K562 (cell line): ENCODE results near the gene PET100. TPM values are rescaled to one million over a fixed set of nuclear protein-coding genes. Genes with fewer than 3 reads are reported as not detected.

ENCODE experiments used
- HDAC3 ChIP-seq: fragments of 450-650 bp; IDR thresholded peaks from 2 replicates; pipeline ENCODE4 v1.6.1; 2018; ENCODE audit warnings: borderline replicate concordance, mild to moderate bottlenecking, moderate library complexity; ENCODE audit not compliant: partially characterized antibody
- MEF2D ChIP-seq: conservative IDR thresholded peaks from 2 replicates; pipeline ENCODE4 v1.6.1; 2016; ENCODE audit warnings: low read depth, missing genetic modification characterization, missing compliant biosample characterization
- SMARCC2 ChIP-seq: fragments of 450-650 bp; IDR thresholded peaks from 2 replicates; pipeline ENCODE4 v1.6.1; 2017; ENCODE audit warnings: antibody characterized with exemption, moderate library complexity, mild to moderate bottlenecking, low read depth
- polyA plus RNA-seq, 8 experiments: library from polyadenylated mRNA; depleted of rRNA in 4 of 8; stranded (reverse) in 5 of 8; unstranded in 3 of 8; fragments of >200 nt; fragmentation: Nextera tagmentation in 2 of 8; fragmentation: Illumina TruSeq in 1 of 8; extraction: Ambion mirVana in 2 of 8; extraction: Trizol in 1 of 8; gene quantifications; 2 replicates each; pipeline versions ENCODE4 v1.2.1 to v1.2.3, GENCODE V29; 2011 to 2014; ENCODE audit warnings: inconsistent platforms in 1 of 8, missing spikeins in 1 of 8
- total RNA-seq, 7 experiments: library from RNA; depleted of rRNA in 6 of 7; stranded (reverse); fragments of >200 nt in 6 of 7; fragmentation: Illumina TruSeq in 2 of 7; extraction: Trizol in 2 of 7; gene quantifications; 2 replicates each; pipeline versions ENCODE4 v1.2.1 to v1.2.3, GENCODE V29; 2011 to 2021; ENCODE audit warnings: low replicate concordance in 1 of 7
- TF ChIP-seq, protein P1 (sequence below), 2 experiments: fragments of 450-650 bp; conservative IDR thresholded peaks; 2 replicates each; pipeline ENCODE4 v1.6.1; 2017; ENCODE audit warnings: mild to moderate bottlenecking in 2 of 2, moderate library complexity in 2 of 2
- TF ChIP-seq, protein P2 (sequence below): fragments of 450-650 bp; IDR thresholded peaks from 2 replicates; pipeline ENCODE4 v1.6.1; 2016

PET100 gene
- total and polyA plus RNA-seq, 9 of the 15 experiments (the other 6 are each of a cell fraction or from before 2014, with no cell fraction given) = 62.3 to 351 (median 98.3) TPM

DNA sequence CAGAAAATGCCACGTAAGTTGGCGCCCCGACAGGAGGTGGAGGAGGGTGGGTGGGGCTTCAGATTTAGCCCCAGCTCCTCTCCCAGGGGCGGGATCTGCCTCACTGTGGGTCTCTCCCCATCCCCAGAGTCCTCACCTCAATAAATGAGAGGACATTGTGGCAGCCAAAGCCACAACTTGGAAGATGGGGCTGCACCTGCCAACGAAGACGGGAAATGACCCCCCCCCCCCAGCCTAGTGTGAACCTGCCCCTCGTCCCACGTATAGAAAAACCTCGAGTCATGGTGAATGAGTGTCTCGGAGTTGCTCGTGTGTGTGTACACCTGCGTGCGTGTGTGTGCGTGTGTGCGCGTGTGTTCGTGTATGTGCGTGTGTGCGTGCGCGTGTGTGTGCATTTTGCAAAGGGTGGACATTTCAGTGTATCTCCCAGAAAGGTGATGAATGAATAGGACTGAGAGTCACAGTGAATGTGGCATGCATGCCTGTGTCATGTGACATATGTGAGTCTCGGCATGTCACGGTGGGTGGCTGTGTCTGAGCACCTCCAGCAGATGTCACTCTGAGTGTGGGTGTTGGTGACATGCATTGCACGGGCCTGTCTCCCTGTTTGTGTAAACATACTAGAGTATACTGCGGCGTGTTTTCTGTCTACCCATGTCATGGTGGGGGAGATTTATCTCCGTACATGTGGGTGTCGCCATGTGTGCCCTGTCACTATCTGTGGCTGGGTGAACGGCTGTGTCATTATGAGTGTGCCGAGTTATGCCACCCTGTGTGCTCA is 49.6 kb downstream of the PET100 start (continued):
- TF ChIP-seq, protein P1, sequence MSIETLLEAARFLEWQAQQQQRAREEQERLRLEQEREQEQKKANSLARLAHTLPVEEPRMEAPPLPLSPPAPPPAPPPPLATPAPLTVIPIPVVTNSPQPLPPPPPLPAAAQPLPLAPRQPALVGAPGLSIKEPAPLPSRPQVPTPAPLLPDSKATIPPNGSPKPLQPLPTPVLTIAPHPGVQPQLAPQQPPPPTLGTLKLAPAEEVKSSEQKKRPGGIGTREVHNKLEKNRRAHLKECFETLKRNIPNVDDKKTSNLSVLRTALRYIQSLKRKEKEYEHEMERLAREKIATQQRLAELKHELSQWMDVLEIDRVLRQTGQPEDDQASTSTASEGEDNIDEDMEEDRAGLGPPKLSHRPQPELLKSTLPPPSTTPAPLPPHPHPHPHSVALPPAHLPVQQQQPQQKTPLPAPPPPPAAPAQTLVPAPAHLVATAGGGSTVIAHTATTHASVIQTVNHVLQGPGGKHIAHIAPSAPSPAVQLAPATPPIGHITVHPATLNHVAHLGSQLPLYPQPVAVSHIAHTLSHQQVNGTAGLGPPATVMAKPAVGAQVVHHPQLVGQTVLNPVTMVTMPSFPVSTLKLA (conservative IDR thresholded peaks at IDR 0.05) = peak in 1 of 2 experiments; percentile 25; a peak in 1 of 4 replicates
- TF ChIP-seq SMARCC2 = no peak
- TF ChIP-seq, protein P2, sequence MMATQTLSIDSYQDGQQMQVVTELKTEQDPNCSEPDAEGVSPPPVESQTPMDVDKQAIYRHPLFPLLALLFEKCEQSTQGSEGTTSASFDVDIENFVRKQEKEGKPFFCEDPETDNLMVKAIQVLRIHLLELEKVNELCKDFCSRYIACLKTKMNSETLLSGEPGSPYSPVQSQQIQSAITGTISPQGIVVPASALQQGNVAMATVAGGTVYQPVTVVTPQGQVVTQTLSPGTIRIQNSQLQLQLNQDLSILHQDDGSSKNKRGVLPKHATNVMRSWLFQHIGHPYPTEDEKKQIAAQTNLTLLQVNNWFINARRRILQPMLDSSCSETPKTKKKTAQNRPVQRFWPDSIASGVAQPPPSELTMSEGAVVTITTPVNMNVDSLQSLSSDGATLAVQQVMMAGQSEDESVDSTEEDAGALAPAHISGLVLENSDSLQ = peak; percentile 55
- TF ChIP-seq MEF2D (tag) = no peak
- no peak for TF ChIP-seq HDAC3
